Amygdala (tissue), 56 donors: ENCODE data around the gene WDR55.
A peak's percentile ranks its signal among the peaks of the same experiment; 100 is the strongest.
"Not testable (repeated sequence)": the region's sequence is repeated elsewhere in the genome, so short reads cannot be mapped to it uniquely, and the experiment has no call there.

Experiments
- DNase-seq, 56 donors: peaks; one replicate each; lab custom pipeline; 2025; lab: John Stamatoyannopoulos, UW

Gene WDR55

GRCh38 chr5:140700177-140701144 lies 35.8 kb downstream of the WDR55 start, which contains the start of gene ZMAT2:
Gene ZMAT2, plus strand, starts transcription at chr5:140700447. Its CDS starts 14 bp downstream, at chr5:140700461.
- peak; percentile 41 to 98 (median 93) for DNase-seq

DNA sequence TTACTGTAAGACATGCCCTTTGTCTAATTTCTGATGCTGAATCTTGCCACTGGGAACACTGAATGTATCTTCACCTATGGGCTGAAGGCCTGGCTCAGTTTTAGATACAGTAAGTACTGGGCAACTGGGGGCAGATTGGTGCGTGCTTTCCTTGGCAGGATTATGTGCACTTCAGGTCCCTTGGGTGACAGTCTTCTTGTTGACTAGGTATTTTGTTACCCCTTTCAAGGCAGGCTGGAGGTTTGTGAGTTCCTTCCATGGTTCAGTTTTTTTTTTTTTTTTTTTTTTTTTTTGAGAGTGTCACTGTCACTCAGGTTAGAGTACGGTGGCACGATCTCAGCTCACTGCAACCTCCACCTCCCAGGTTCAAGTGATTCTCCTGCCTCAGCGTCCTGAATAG lies 43.1 kb downstream of the WDR55 start:
- DNase-seq, result no peak

DNA sequence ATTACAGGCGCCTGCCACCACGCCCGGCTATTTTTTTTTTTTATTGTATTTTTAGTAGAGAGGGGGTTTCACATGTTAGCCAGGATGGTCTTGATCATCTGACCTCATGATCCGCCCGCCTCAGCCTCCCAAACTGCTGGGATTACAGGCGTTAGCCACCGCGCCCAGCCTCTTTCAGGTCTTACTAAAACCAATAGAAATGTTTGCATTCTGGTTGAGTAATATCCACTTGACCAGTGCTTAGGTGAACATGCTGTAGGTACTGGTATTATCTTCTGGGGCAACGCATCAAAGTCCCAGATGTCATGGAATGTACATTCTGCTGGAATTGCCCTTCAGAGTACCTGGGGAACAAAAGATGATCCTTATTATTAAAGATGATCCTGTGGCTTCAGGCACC lies 44.1 kb downstream of the WDR55 start:
- not testable (repeated sequence) for DNase-seq

GRCh38 chr5:140710899-140711552 lies 46.3 kb downstream of the WDR55 start:
- peak in 53 of 56 donors; percentile 2 to 92 (median 45) for DNase-seq

GRCh38 chr5:140711794-140712193 lies 47.1 kb downstream of the WDR55 start:
- no peak for DNase-seq

- DNase-seq, result no peak
Observed at GRCh38 chr5:140713562-140714094, 48.9 kb downstream of the WDR55 start.

GRCh38 chr5:140716238-140716637 lies 51.5 kb downstream of the WDR55 start:
- DNase-seq, result not testable (repeated sequence)

DNA sequence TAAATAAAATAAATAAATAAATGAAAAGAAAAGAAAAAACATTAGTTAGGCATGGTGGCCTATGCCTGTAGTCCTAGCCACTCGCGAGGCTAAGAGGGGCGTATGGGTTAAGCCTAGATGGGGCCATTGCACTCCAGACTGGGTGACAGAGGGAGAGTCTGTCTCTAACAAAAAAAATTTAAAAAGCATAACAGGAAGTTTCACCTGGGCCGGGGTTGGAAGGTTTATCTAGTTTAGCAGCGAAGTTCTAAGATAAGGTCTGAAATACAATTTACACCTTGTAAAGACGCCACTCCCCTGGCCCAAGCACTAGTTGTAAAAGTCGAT lies 53.5 kb downstream of the WDR55 start:
- no peak for DNase-seq

GRCh38 chr5:140720738-140721137 lies 56.0 kb downstream of the WDR55 start:
- DNase-seq, result not testable (repeated sequence)

DNA sequence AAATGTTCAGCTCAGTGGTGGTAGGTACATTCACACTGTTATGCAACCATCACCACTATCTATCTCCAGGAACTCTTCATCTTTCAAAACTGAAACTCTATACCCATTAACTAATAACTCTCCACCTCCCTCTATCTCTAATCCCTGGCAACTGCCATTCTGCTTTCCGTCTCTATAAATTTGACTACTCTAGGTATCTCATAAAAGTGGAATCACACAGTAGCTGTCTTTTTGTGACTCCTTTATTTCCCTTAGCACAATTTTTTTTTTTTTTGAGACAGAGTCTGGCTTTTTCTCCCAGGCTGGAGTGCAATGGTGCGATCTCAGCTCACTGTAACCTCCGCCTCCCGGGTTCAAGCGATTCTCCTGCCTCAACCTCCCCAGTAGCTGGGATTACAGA lies 56.7 kb downstream of the WDR55 start:
- not testable (repeated sequence) for DNase-seq
